IMR-90 (cell line): ENCODE measurements around the gene ZNF74. TPM values are rescaled to one million over a fixed set of nuclear protein-coding genes. Genes with fewer than 3 reads are reported as not detected.
A peak's percentile ranks its signal among the peaks of the same experiment; 100 is the strongest.

Source experiments
- ATAC-seq: fragments of 200-7000 bp; cut with Tn5 transposase; 2 replicates; pipeline ENCODE4 v1.9.1; 2020; ENCODE audit warnings: low read depth, mild to moderate bottlenecking, moderate library complexity
- BruUV-seq: library from RNA; stranded (reverse); fragments of 400-500 nt; replicated peaks from 2 replicates; lab custom pipeline; 2021; lab: Mats Ljungman, UMichigan
- CTCF ChIA-PET: fragments of 300-600 bp; formaldehyde crosslinking; extraction: SDS; loops from one replicate; lab custom pipeline; 2021; ENCODE audit warnings: antibody characterized with exemption; lab: Yijun Ruan, JAX
- POLR2A ChIA-PET: fragments of 300-600 bp; sonication (Branson Sonifier 250); formaldehyde crosslinking; loops from one replicate; lab custom pipeline; 2022; ENCODE audit warnings: antibody characterized with exemption; ENCODE audit not compliant: unreplicated experiment; lab: Charles Lee
- DNase-seq: peaks from one replicate; pipeline ENCODE4 v3.0.0; 2013
- H2AFZ ChIP-seq: replicated peaks from 2 replicates; pipeline ENCODE3; 2013; ENCODE audit warnings: low read length, mild to moderate bottlenecking; ENCODE audit not compliant: poor library complexity
- H2AK5ac ChIP-seq: 2 replicates; pipeline ENCODE4 v1.6.1; 2013; ENCODE audit warnings: low read depth, low read length, inconsistent platforms
- H2AK9ac ChIP-seq: replicated peaks from 2 replicates; pipeline ENCODE3; 2013; ENCODE audit warnings: mild to moderate bottlenecking, low read depth, low read length, moderate library complexity; ENCODE audit not compliant: poor library complexity
- H2BK120ac ChIP-seq: 2 replicates; pipeline ENCODE4 v1.6.1; 2013; ENCODE audit warnings: low read depth, low read length, inconsistent platforms
- H2BK15ac ChIP-seq: 3 replicates; pipeline ENCODE4 v1.6.1; 2013; ENCODE audit warnings: low read depth, low read length, inconsistent platforms
- H2BK20ac ChIP-seq: 2 replicates; pipeline ENCODE4 v1.6.1; 2013; ENCODE audit warnings: low read depth, mild to moderate bottlenecking, inconsistent platforms, low read length, moderate library complexity
- H2BK5ac ChIP-seq: 2 replicates; pipeline ENCODE4 v1.6.1; 2013; ENCODE audit warnings: mild to moderate bottlenecking, low read depth, low read length, inconsistent platforms; ENCODE audit not compliant: poor library complexity, severe bottlenecking
- H3K14ac ChIP-seq: replicated peaks from 2 replicates; pipeline ENCODE4 v1.6.1; 2013; ENCODE audit warnings: low read depth, low read length, inconsistent platforms
- H3K18ac ChIP-seq: 2 replicates; pipeline ENCODE4 v1.6.1; 2013; ENCODE audit warnings: low read depth, low read length, control low read depth
- H3K23ac ChIP-seq: 2 replicates; pipeline ENCODE4 v1.6.1; 2013; ENCODE audit warnings: low read depth, low read length, inconsistent platforms
- H3K27ac ChIP-seq: 2 replicates; pipeline ENCODE4 v1.5.1; 2013; ENCODE audit warnings: mild to moderate bottlenecking, control low read depth, low read length; ENCODE audit not compliant: insufficient read depth
- H3K27me3 ChIP-seq: 2 replicates; pipeline ENCODE4 v1.6.1; 2013; ENCODE audit warnings: low read length; ENCODE audit not compliant: control insufficient read depth, insufficient read depth
- H3K36me3 ChIP-seq: 2 replicates; pipeline ENCODE4 v1.6.1; 2013; ENCODE audit warnings: low read length, mixed read lengths; ENCODE audit not compliant: control insufficient read depth, insufficient read depth
- H3K4ac ChIP-seq: 2 replicates; pipeline ENCODE4 v1.6.1; 2013; ENCODE audit warnings: low read depth, low read length, inconsistent platforms
- H3K4me1 ChIP-seq: 2 replicates; pipeline ENCODE4 v1.6.1; 2013; ENCODE audit warnings: low read length, mixed read lengths; ENCODE audit not compliant: control insufficient read depth, insufficient read depth
- H3K4me2 ChIP-seq: 2 replicates; pipeline ENCODE4 v1.6.1; 2013; ENCODE audit warnings: low read depth, mild to moderate bottlenecking, control low read depth, low read length, moderate library complexity
- H3K4me3 ChIP-seq: 2 replicates; pipeline ENCODE4 v1.5.1; 2013; ENCODE audit warnings: low read depth, mild to moderate bottlenecking, control low read depth, low read length, moderate library complexity; ENCODE audit not compliant: insufficient read depth
- H3K56ac ChIP-seq: 2 replicates; pipeline ENCODE4 v1.6.1; 2013; ENCODE audit warnings: low read length, inconsistent platforms; ENCODE audit not compliant: insufficient read depth; ENCODE audit errors: extremely low read depth
- H3K79me1 ChIP-seq, 2 experiments: 2 replicates each; pipeline ENCODE4 v1.6.1; 2013; ENCODE audit warnings: low read length in 2 of 2, inconsistent platforms in 1 of 2, low read depth in 1 of 2
- H3K9ac ChIP-seq: 2 replicates; pipeline ENCODE4 v1.6.1; 2013; ENCODE audit warnings: low read depth, low read length, control low read depth
- H3K9me1 ChIP-seq: 2 replicates; pipeline ENCODE4 v1.6.1; 2013; ENCODE audit warnings: low read length, inconsistent platforms; ENCODE audit not compliant: insufficient read depth
- H3K9me3 ChIP-seq: 2 replicates; pipeline ENCODE4 v1.6.1; 2013; ENCODE audit warnings: low read length; ENCODE audit not compliant: control insufficient read depth, insufficient read depth
- H4K20me1 ChIP-seq: 2 replicates; pipeline ENCODE4 v1.6.1; 2013; ENCODE audit warnings: low read length, inconsistent platforms; ENCODE audit not compliant: insufficient read depth
- H4K5ac ChIP-seq: 2 replicates; pipeline ENCODE4 v1.6.1; 2013; ENCODE audit warnings: mild to moderate bottlenecking, low read depth, low read length, control low read depth
- H4K8ac ChIP-seq, 2 experiments: 2 replicates each; pipeline ENCODE4 v1.6.1; 2013; ENCODE audit warnings: low read depth in 2 of 2, low read length in 2 of 2, control low read depth in 1 of 2, inconsistent platforms in 1 of 2
- H4K91ac ChIP-seq: 2 replicates; pipeline ENCODE4 v1.6.1; 2013; ENCODE audit warnings: low read depth, low read length, inconsistent platforms; ENCODE audit not compliant: insufficient read depth
- CTCF ChIP-seq: conservative IDR thresholded peaks from 2 replicates; pipeline ENCODE4 v1.5.1; 2012; ENCODE audit warnings: mild to moderate bottlenecking, low read depth, low read length, improper control_type of control experiment
- FOS ChIP-seq: fragments of 150-350 bp; IDR thresholded peaks from 2 replicates; pipeline ENCODE4 v1.6.1; 2016; ENCODE audit warnings: low read depth, low read length
- MAFK ChIP-seq: IDR thresholded peaks from 2 replicates; pipeline ENCODE4 v1.6.1; 2012; ENCODE audit warnings: low read depth, low read length, improper control_type of control experiment
- MAZ ChIP-seq: IDR thresholded peaks from 2 replicates; pipeline ENCODE4 v1.6.1; 2012; ENCODE audit warnings: low read depth, mild to moderate bottlenecking, low read length, improper control_type of control experiment, moderate library complexity, borderline replicate concordance
- MXI1 ChIP-seq: IDR thresholded peaks from 2 replicates; pipeline ENCODE4 v1.6.1; 2012; ENCODE audit warnings: low read depth, mild to moderate bottlenecking, low read length, moderate library complexity, borderline replicate concordance
- RAD21 ChIP-seq: IDR thresholded peaks from 2 replicates; pipeline ENCODE4 v1.6.1; 2012; ENCODE audit warnings: low read length, improper control_type of control experiment
- RCOR1 ChIP-seq: IDR thresholded peaks from 2 replicates; pipeline ENCODE4 v1.6.1; 2012; ENCODE audit warnings: mild to moderate bottlenecking, low read length, improper control_type of control experiment; ENCODE audit not compliant: insufficient replicate concordance
- SMC3 ChIP-seq: fragments of 150-350 bp; IDR thresholded peaks from 2 replicates; pipeline ENCODE4 v1.6.1; 2016; ENCODE audit warnings: low read depth, mild to moderate bottlenecking, antibody characterized with exemption, low read length, moderate library complexity
- WGBS, 2 experiments: methylation state at CpG; one replicate each; pipeline versions ENCODE4 v1.1.5 to v1.1.7; 2013; ENCODE audit warnings: missing lambda C conversion rate in 2 of 2; ENCODE audit not compliant: insufficient read length in 1 of 2; ENCODE audit errors: extremely low coverage in 2 of 2; 5-methylcytosine and 5-hydroxymethylcytosine counted together
- dilution Hi-C: fragments of 300-500 bp; cut with HindIII; formaldehyde crosslinking; loops from one replicate; pipeline ENCODE4 v1.14.3; 2018; ENCODE audit warnings: low sequenced_read_pairs; ENCODE audit not compliant: unreplicated experiment
- in situ Hi-C: fragments of 300-500 bp; cut with MboI; formaldehyde crosslinking; loops from 3 replicates; pipeline ENCODE4 v1.14.3; 2019; ENCODE audit warnings: low sequenced_read_pairs, inconsistent platforms, mixed read lengths
- intact Hi-C: fragments of 100-400 bp; cut with micrococcal nuclease; formaldehyde crosslinking; loops from 2 replicates; pipeline ENCODE4 v1.10.0; 2022
- polyA plus RNA-seq, 3 experiments: library from polyadenylated mRNA; depleted of rRNA; stranded (reverse); fragments of >200 nt; gene quantifications; 2 replicates each; pipeline ENCODE4 v1.2.3, GENCODE V29; 2012; ENCODE audit warnings: low replicate concordance in 1 of 3
- total RNA-seq: library from RNA; depleted of rRNA; stranded (reverse); fragments of >200 nt; gene quantifications from 2 replicates; pipeline ENCODE4 v1.2.3, GENCODE V29; 2012

Gene ZNF74
- total and polyA plus RNA-seq, 2 of the 4 experiments (the other 2 are of a cell fraction) = 7.5 to 8.4 TPM

DNA sequence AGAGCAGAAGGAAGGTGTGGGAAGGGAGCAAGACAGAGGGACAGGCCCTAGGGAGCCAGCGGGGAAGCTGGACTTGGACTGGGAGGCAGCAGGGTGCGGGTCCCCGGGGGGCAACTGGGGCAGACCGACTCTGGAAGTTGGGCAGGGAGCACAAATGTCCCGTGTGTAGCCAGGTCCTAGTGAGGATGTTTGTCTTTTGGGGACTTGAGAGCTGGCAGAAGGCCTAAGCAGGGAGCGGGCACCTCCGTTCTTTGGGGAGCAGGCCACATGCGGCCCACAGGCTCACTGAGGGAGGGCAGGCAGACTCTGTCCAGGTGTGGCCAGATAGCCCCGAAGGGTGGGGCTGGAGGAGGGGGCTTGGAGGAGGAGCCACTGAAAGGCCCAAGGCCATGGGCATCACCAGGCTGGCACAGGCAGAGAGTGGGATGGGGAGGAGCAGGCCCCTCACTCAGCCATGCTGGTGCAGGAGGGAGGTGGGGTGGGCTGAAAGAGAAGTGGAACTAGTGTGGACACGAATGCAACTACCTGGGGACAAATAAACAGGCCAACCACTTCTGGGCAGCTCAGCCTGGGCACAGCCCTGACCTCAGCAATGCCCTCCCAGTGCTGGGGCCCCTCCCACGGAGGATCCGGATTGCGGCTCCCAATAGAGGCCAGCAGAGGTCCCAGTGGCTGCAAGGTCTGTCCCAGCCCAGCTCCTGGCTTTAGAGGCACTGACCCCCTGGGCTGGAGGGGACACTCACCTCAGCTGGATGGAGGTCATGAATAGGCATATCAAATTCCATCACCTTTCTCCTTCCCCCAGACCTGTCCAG lies 44.9 kb downstream of the ZNF74 start:
- H3K36me3 ChIP-seq = peaks cover 6% of the 10 kb centered on the region; the same call in 1 of the 2 replicates
- POLR2A ChIA-PET = no interaction called here
- no peak overlapping the region for H3K23ac ChIP-seq
- no peak overlapping the region; the same call in 1 of the 2 replicates for H3K18ac ChIP-seq
- H3K4me1 ChIP-seq = peaks cover 21% of the 10 kb centered on the region
- H4K5ac ChIP-seq = peak overlapping the region; percentile 91
- no peak for DNase-seq
- H3K27ac ChIP-seq = peak overlapping the region; percentile 91
- no peak overlapping the region; the same call in 2 of the 3 replicates for H2BK15ac ChIP-seq
- in situ Hi-C loops = no loop called here
- peaks cover 20% of the 10 kb centered on the region for H3K9me1 ChIP-seq
- H3K9ac ChIP-seq = peak overlapping the region; percentile 91
- H4K91ac ChIP-seq = peak overlapping the region; percentile 84
- peak overlapping the region; percentile 93 for H3K4me2 ChIP-seq
- no peak for ATAC-seq
- H4K8ac ChIP-seq = peak overlapping the region; percentile 65 to 75; a peak in 2 of 4 replicates
- H2BK20ac ChIP-seq = no peak overlapping the region
- H2AK9ac ChIP-seq = peak overlapping the region; percentile 71
- H3K4ac ChIP-seq = peak overlapping the region; percentile 85
- CTCF ChIA-PET = interaction anchor here (1.6 kb wide), 1 partner anchor 15 kb away, joined by 4 read pairs; no protein-coding TSS in a partner anchor
- WGBS, 2 experiments = 76% methylated on average over 4 of the region's 13 CpGs; no CpG with 5 or more reads in 1 of the 2 experiments
- H3K9me3 ChIP-seq = no peaks in the 10 kb centered on the region
- peak overlapping the region; percentile 89 for H2AK5ac ChIP-seq
- peak overlapping the region; percentile 90 for H3K4me3 ChIP-seq
- dilution Hi-C loops = no loop called here
- H3K79me1 ChIP-seq = peaks cover 16 to 52% of the 10 kb centered on the region in 2 experiments; a peak in 3 of 4 replicates
- H3K56ac ChIP-seq = no peak overlapping the region
- no peak overlapping the region for H2BK5ac ChIP-seq
- peaks cover 29% of the 10 kb centered on the region for H4K20me1 ChIP-seq
- peak overlapping the region; percentile 96 for H2AFZ ChIP-seq
- H2BK120ac ChIP-seq = no peak overlapping the region
- BruUV-seq = no TSS peak
- H3K14ac ChIP-seq = peak overlapping the region; percentile 58
- intact Hi-C loops = no loop called here
- TF ChIP-seq FOS = no peak
- TF ChIP-seq RAD21 = peak; percentile 21; the same call in 1 of the 2 replicates
- peak; percentile 37 for TF ChIP-seq CTCF
- TF ChIP-seq MAZ = peak; percentile 50; the same call in 1 of the 2 replicates
- TF ChIP-seq SMC3 = peak; percentile 32; the same call in 1 of the 2 replicates
- TF ChIP-seq RCOR1 = no peak
- TF ChIP-seq MAFK = no peak
- no peak for TF ChIP-seq MXI1
- H3K27me3 ChIP-seq = no peaks in the 10 kb centered on the region
